IMR-90 (cell line): ENCODE data around the gene FAR2. TPM values are rescaled to one million over a fixed set of nuclear protein-coding genes. Genes with fewer than 3 reads are reported as not detected.

Experiments
- ATAC-seq: fragments of 200-7000 bp; cut with Tn5 transposase; 2 replicates; pipeline ENCODE4 v1.9.1; 2020; ENCODE audit warnings: low read depth, mild to moderate bottlenecking, moderate library complexity
- BruUV-seq: library from RNA; stranded (reverse); fragments of 400-500 nt; replicated peaks from 2 replicates; lab custom pipeline; 2021; lab: Mats Ljungman, UMichigan
- CTCF ChIA-PET: fragments of 300-600 bp; formaldehyde crosslinking; extraction: SDS; loops from one replicate; lab custom pipeline; 2021; ENCODE audit warnings: antibody characterized with exemption; lab: Yijun Ruan, JAX
- POLR2A ChIA-PET: fragments of 300-600 bp; sonication (Branson Sonifier 250); formaldehyde crosslinking; loops from one replicate; lab custom pipeline; 2022; ENCODE audit warnings: antibody characterized with exemption; ENCODE audit not compliant: unreplicated experiment; lab: Charles Lee
- DNase-seq: peaks from one replicate; pipeline ENCODE4 v3.0.0; 2013
- H2AFZ ChIP-seq: replicated peaks from 2 replicates; pipeline ENCODE3; 2013; ENCODE audit warnings: low read length, mild to moderate bottlenecking; ENCODE audit not compliant: poor library complexity
- H2AK5ac ChIP-seq: 2 replicates; pipeline ENCODE4 v1.6.1; 2013; ENCODE audit warnings: low read depth, low read length, inconsistent platforms
- H2AK9ac ChIP-seq: replicated peaks from 2 replicates; pipeline ENCODE3; 2013; ENCODE audit warnings: mild to moderate bottlenecking, low read depth, low read length, moderate library complexity; ENCODE audit not compliant: poor library complexity
- H2BK120ac ChIP-seq: 2 replicates; pipeline ENCODE4 v1.6.1; 2013; ENCODE audit warnings: low read depth, low read length, inconsistent platforms
- H2BK15ac ChIP-seq: 3 replicates; pipeline ENCODE4 v1.6.1; 2013; ENCODE audit warnings: low read depth, low read length, inconsistent platforms
- H2BK20ac ChIP-seq: 2 replicates; pipeline ENCODE4 v1.6.1; 2013; ENCODE audit warnings: low read depth, mild to moderate bottlenecking, inconsistent platforms, low read length, moderate library complexity
- H2BK5ac ChIP-seq: 2 replicates; pipeline ENCODE4 v1.6.1; 2013; ENCODE audit warnings: mild to moderate bottlenecking, low read depth, low read length, inconsistent platforms; ENCODE audit not compliant: poor library complexity, severe bottlenecking
- H3K14ac ChIP-seq: replicated peaks from 2 replicates; pipeline ENCODE4 v1.6.1; 2013; ENCODE audit warnings: low read depth, low read length, inconsistent platforms
- H3K18ac ChIP-seq: 2 replicates; pipeline ENCODE4 v1.6.1; 2013; ENCODE audit warnings: low read depth, low read length, control low read depth
- H3K23ac ChIP-seq: 2 replicates; pipeline ENCODE4 v1.6.1; 2013; ENCODE audit warnings: low read depth, low read length, inconsistent platforms
- H3K27ac ChIP-seq: 2 replicates; pipeline ENCODE4 v1.5.1; 2013; ENCODE audit warnings: mild to moderate bottlenecking, control low read depth, low read length; ENCODE audit not compliant: insufficient read depth
- H3K27me3 ChIP-seq: 2 replicates; pipeline ENCODE4 v1.6.1; 2013; ENCODE audit warnings: low read length; ENCODE audit not compliant: control insufficient read depth, insufficient read depth
- H3K36me3 ChIP-seq: 2 replicates; pipeline ENCODE4 v1.6.1; 2013; ENCODE audit warnings: low read length, mixed read lengths; ENCODE audit not compliant: control insufficient read depth, insufficient read depth
- H3K4ac ChIP-seq: 2 replicates; pipeline ENCODE4 v1.6.1; 2013; ENCODE audit warnings: low read depth, low read length, inconsistent platforms
- H3K4me1 ChIP-seq: 2 replicates; pipeline ENCODE4 v1.6.1; 2013; ENCODE audit warnings: low read length, mixed read lengths; ENCODE audit not compliant: control insufficient read depth, insufficient read depth
- H3K4me2 ChIP-seq: 2 replicates; pipeline ENCODE4 v1.6.1; 2013; ENCODE audit warnings: low read depth, mild to moderate bottlenecking, control low read depth, low read length, moderate library complexity
- H3K4me3 ChIP-seq: 2 replicates; pipeline ENCODE4 v1.5.1; 2013; ENCODE audit warnings: low read depth, mild to moderate bottlenecking, control low read depth, low read length, moderate library complexity; ENCODE audit not compliant: insufficient read depth
- H3K56ac ChIP-seq: 2 replicates; pipeline ENCODE4 v1.6.1; 2013; ENCODE audit warnings: low read length, inconsistent platforms; ENCODE audit not compliant: insufficient read depth; ENCODE audit errors: extremely low read depth
- H3K79me1 ChIP-seq, 2 experiments: 2 replicates each; pipeline ENCODE4 v1.6.1; 2013; ENCODE audit warnings: low read length in 2 of 2, inconsistent platforms in 1 of 2, low read depth in 1 of 2
- H3K9ac ChIP-seq: 2 replicates; pipeline ENCODE4 v1.6.1; 2013; ENCODE audit warnings: low read depth, low read length, control low read depth
- H3K9me1 ChIP-seq: 2 replicates; pipeline ENCODE4 v1.6.1; 2013; ENCODE audit warnings: low read length, inconsistent platforms; ENCODE audit not compliant: insufficient read depth
- H3K9me3 ChIP-seq: 2 replicates; pipeline ENCODE4 v1.6.1; 2013; ENCODE audit warnings: low read length; ENCODE audit not compliant: control insufficient read depth, insufficient read depth
- H4K20me1 ChIP-seq: 2 replicates; pipeline ENCODE4 v1.6.1; 2013; ENCODE audit warnings: low read length, inconsistent platforms; ENCODE audit not compliant: insufficient read depth
- H4K5ac ChIP-seq: 2 replicates; pipeline ENCODE4 v1.6.1; 2013; ENCODE audit warnings: mild to moderate bottlenecking, low read depth, low read length, control low read depth
- H4K8ac ChIP-seq, 2 experiments: 2 replicates each; pipeline ENCODE4 v1.6.1; 2013; ENCODE audit warnings: low read depth in 2 of 2, low read length in 2 of 2, control low read depth in 1 of 2, inconsistent platforms in 1 of 2
- H4K91ac ChIP-seq: 2 replicates; pipeline ENCODE4 v1.6.1; 2013; ENCODE audit warnings: low read depth, low read length, inconsistent platforms; ENCODE audit not compliant: insufficient read depth
- BHLHE40 ChIP-seq: fragments of 150-350 bp; IDR thresholded peaks from 2 replicates; pipeline ENCODE4 v1.6.1; 2016; ENCODE audit warnings: mild to moderate bottlenecking, low read depth, low read length
- CEBPB ChIP-seq: IDR thresholded peaks from 2 replicates; pipeline ENCODE4 v1.6.1; 2012; ENCODE audit warnings: low read depth, low read length, improper control_type of control experiment
- CHD1 ChIP-seq: IDR thresholded peaks from 2 replicates; pipeline ENCODE4 v1.6.1; 2012; ENCODE audit warnings: low read depth, low read length, improper control_type of control experiment
- CTCF ChIP-seq: conservative IDR thresholded peaks from 2 replicates; pipeline ENCODE4 v1.5.1; 2012; ENCODE audit warnings: mild to moderate bottlenecking, low read depth, low read length, improper control_type of control experiment
- ELK1 ChIP-seq: fragments of 150-350 bp; IDR thresholded peaks from 2 replicates; pipeline ENCODE4 v1.6.1; 2016; ENCODE audit warnings: low read depth, mild to moderate bottlenecking, low read length, moderate library complexity, borderline replicate concordance
- FOS ChIP-seq: fragments of 150-350 bp; IDR thresholded peaks from 2 replicates; pipeline ENCODE4 v1.6.1; 2016; ENCODE audit warnings: low read depth, low read length
- MAFK ChIP-seq: IDR thresholded peaks from 2 replicates; pipeline ENCODE4 v1.6.1; 2012; ENCODE audit warnings: low read depth, low read length, improper control_type of control experiment
- MAZ ChIP-seq: IDR thresholded peaks from 2 replicates; pipeline ENCODE4 v1.6.1; 2012; ENCODE audit warnings: low read depth, mild to moderate bottlenecking, low read length, improper control_type of control experiment, moderate library complexity, borderline replicate concordance
- MXI1 ChIP-seq: IDR thresholded peaks from 2 replicates; pipeline ENCODE4 v1.6.1; 2012; ENCODE audit warnings: low read depth, mild to moderate bottlenecking, low read length, moderate library complexity, borderline replicate concordance
- NFE2L2 ChIP-seq: fragments of 150-350 bp; IDR thresholded peaks from 2 replicates; pipeline ENCODE4 v1.6.1; 2016; ENCODE audit warnings: low read depth, mild to moderate bottlenecking, low read length
- POLR2A ChIP-seq: IDR thresholded peaks from 2 replicates; pipeline ENCODE4 v1.6.1; 2012; ENCODE audit warnings: mild to moderate bottlenecking, low read depth, low read length
- RAD21 ChIP-seq: IDR thresholded peaks from 2 replicates; pipeline ENCODE4 v1.6.1; 2012; ENCODE audit warnings: low read length, improper control_type of control experiment
- RCOR1 ChIP-seq: IDR thresholded peaks from 2 replicates; pipeline ENCODE4 v1.6.1; 2012; ENCODE audit warnings: mild to moderate bottlenecking, low read length, improper control_type of control experiment; ENCODE audit not compliant: insufficient replicate concordance
- RFX5 ChIP-seq: IDR thresholded peaks from 2 replicates; pipeline ENCODE4 v1.8.0; 2012; ENCODE audit warnings: low read depth, mild to moderate bottlenecking, low read length, moderate library complexity
- SMC3 ChIP-seq: fragments of 150-350 bp; IDR thresholded peaks from 2 replicates; pipeline ENCODE4 v1.6.1; 2016; ENCODE audit warnings: low read depth, mild to moderate bottlenecking, antibody characterized with exemption, low read length, moderate library complexity
- USF2 ChIP-seq: fragments of 150-350 bp; IDR thresholded peaks from 2 replicates; pipeline ENCODE4 v1.6.1; 2017; ENCODE audit warnings: mild to moderate bottlenecking, antibody characterized with exemption, low read length, low read depth
- WGBS, 2 experiments: methylation state at CpG; one replicate each; pipeline versions ENCODE4 v1.1.5 to v1.1.7; 2013; ENCODE audit warnings: missing lambda C conversion rate in 2 of 2; ENCODE audit not compliant: insufficient read length in 1 of 2; ENCODE audit errors: extremely low coverage in 2 of 2; 5-methylcytosine and 5-hydroxymethylcytosine counted together
- dilution Hi-C: fragments of 300-500 bp; cut with HindIII; formaldehyde crosslinking; loops from one replicate; pipeline ENCODE4 v1.14.3; 2018; ENCODE audit warnings: low sequenced_read_pairs; ENCODE audit not compliant: unreplicated experiment
- in situ Hi-C: fragments of 300-500 bp; cut with MboI; formaldehyde crosslinking; loops from 3 replicates; pipeline ENCODE4 v1.14.3; 2019; ENCODE audit warnings: low sequenced_read_pairs, inconsistent platforms, mixed read lengths
- intact Hi-C: fragments of 100-400 bp; cut with micrococcal nuclease; formaldehyde crosslinking; loops from 2 replicates; pipeline ENCODE4 v1.10.0; 2022
- polyA plus RNA-seq, 3 experiments: library from polyadenylated mRNA; depleted of rRNA; stranded (reverse); fragments of >200 nt; gene quantifications; 2 replicates each; pipeline ENCODE4 v1.2.3, GENCODE V29; 2012; ENCODE audit warnings: low replicate concordance in 1 of 3
- total RNA-seq: library from RNA; depleted of rRNA; stranded (reverse); fragments of >200 nt; gene quantifications from 2 replicates; pipeline ENCODE4 v1.2.3, GENCODE V29; 2012

FAR2 gene
- total and polyA plus RNA-seq, 2 of the 4 experiments (the other 2 are of a cell fraction) = 1.1 to 2.0 TPM

DNA sequence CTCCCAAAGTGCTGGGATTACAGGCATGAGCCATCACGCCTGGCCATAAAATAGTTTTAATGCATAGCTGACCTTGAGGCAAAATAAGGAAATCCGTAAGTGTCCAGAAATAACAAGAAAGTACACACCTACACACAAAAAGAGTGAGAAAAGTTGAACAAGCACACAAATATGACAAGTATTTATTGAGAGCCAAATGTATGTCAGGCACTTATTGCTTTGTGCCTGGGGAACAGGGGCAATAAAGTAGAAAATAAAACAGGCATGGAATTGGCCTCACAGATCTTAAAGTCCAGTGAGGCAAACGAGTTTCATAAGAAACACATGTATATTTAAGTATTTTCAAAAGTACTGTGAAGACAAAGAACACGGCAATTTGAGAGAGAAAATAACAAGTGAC lies 128.2 kb downstream of the FAR2 start:
- Histone ChIP-seq H3K4me1 (no peaks in the 10 kb centered on the region), H3K4me2 (no peak overlapping the region), H4K91ac (no peak overlapping the region), H3K9me1 (no peaks in the 10 kb centered on the region), H4K5ac (no peak overlapping the region), H3K27ac (no peak overlapping the region), H3K9me3 (no peaks in the 10 kb centered on the region), H2BK15ac (no peak overlapping the region), H2AK5ac (no peak overlapping the region), H3K9ac (no peak overlapping the region), H3K18ac (no peak overlapping the region), H4K8ac (no peak overlapping the region), H3K4ac (no peak overlapping the region), H3K56ac (no peak overlapping the region), H3K36me3 (no peaks in the 10 kb centered on the region), H3K4me3 (no peak overlapping the region), H3K14ac (no peak overlapping the region), H3K23ac (no peak overlapping the region), H2BK5ac (no peak overlapping the region), H4K20me1 (no peaks in the 10 kb centered on the region), H3K79me1 (no peaks in the 10 kb centered on the region), H2BK120ac (no peak overlapping the region), H2BK20ac (no peak overlapping the region), H2AK9ac (no peak overlapping the region), H2AFZ (no peak overlapping the region), H3K27me3 (no peaks in the 10 kb centered on the region)
- DNase-seq (no peak), ATAC-seq (no peak)
- dilution Hi-C loops (no loop called here), in situ Hi-C loops (no loop called here), intact Hi-C loops (no loop called here)
- ChIA-PET POLR2A (no interaction called here), CTCF (no interaction called here)
- TF ChIP-seq RFX5 (no peak), USF2 (no peak), POLR2A (no peak), CEBPB (no peak), CHD1 (no peak), RAD21 (no peak), ELK1 (no peak), SMC3 (no peak), MXI1 (no peak), FOS (no peak), NFE2L2 (no peak), BHLHE40 (no peak), MAZ (no peak), CTCF (no peak), RCOR1 (no peak), MAFK (no peak)
- no TSS peak for BruUV-seq
- no CpG with 5 or more reads among the region's 4 CpGs for WGBS, 2 experiments
